ENCODE data around the gene CCNB2.
"Not testable (repeated sequence)": the region's sequence is repeated elsewhere in the genome, so short reads cannot be mapped to it uniquely, and the experiment has no call there.

Gene CCNB2

DNA sequence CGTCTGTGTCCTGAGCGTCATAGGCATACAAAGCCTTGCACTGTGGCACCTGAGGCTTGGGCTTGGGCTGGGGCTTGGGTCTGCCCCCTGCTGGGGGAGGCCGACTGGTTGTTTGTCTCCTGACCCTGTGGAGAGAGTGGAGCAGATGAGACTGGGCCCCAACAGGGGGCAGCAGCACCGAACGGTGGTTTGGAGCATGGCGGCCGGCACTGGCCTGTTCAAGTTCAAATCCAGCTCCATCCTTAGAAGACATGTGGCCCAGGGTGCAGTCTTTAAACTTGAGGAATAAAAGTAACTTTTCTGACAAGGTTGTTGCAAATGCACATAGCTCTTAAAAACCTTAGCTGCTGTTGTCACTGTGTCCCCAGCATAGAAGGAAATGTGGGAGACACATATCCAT is 33.3 kb downstream of the CCNB2 start:
- DNase-seq, result peak; percentile 42
- Mint-ChIP-seq H3K4me3 (no peak overlapping the region), H3K27ac (no peak overlapping the region), H3K9me3 (no peaks in the 10 kb centered on the region), H3K27me3 (ENCODE audit: low read depth, poor library complexity) (peaks cover 2% of the 10 kb centered on the region), H3K4me1 (peaks cover 6% of the 10 kb centered on the region), H3K36me3 (ENCODE audit: low read depth) (peaks cover 85% of the 10 kb centered on the region)
- TF ChIP-seq, protein P1, sequence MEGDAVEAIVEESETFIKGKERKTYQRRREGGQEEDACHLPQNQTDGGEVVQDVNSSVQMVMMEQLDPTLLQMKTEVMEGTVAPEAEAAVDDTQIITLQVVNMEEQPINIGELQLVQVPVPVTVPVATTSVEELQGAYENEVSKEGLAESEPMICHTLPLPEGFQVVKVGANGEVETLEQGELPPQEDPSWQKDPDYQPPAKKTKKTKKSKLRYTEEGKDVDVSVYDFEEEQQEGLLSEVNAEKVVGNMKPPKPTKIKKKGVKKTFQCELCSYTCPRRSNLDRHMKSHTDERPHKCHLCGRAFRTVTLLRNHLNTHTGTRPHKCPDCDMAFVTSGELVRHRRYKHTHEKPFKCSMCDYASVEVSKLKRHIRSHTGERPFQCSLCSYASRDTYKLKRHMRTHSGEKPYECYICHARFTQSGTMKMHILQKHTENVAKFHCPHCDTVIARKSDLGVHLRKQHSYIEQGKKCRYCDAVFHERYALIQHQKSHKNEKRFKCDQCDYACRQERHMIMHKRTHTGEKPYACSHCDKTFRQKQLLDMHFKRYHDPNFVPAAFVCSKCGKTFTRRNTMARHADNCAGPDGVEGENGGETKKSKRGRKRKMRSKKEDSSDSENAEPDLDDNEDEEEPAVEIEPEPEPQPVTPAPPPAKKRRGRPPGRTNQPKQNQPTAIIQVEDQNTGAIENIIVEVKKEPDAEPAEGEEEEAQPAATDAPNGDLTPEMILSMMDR (IDR thresholded peaks at IDR 0.05), result peak; percentile 45

DNA sequence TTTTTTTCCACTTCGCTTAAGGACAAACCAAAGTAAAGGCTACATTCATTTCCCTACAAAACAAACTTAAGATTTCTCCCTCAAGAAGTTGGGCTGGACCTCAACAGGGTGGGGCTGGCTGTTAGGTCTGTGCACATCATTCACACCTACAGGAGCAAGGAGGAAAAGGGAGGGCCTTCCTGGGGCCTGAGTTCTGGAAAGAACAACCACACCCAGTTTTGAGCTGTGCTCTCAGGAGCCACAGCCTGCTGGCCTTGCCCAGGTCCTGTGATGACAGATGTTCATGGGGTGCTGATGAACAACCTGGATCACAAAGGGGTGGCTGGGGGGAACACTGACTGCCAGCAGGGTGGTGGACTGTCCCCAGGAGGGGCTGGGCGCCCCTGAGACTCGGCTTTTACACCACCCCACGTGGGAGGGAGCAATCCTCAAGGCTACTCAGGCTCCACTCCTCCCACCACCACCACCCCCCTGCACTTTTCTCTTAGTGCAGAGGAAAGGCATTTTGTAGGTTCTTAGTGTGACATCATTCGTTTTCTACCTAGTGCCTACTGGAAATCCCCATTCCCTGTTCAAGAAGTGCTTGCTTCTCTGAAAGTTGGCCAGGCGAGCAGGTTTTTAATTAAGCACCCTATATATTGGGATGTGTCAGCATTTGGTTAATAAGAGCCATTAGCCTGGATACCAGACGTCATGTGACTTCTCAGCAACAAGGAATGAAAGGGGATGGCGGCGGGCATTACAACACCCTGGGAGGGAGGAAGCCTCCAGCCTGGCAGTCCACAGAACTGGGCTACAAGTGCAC is 35.7 kb downstream of the CCNB2 start:
- Mint-ChIP-seq H3K9me3 (no peaks in the 10 kb centered on the region), H3K4me1 (no peaks in the 10 kb centered on the region), H3K27ac (peak overlapping the region; percentile 51), H3K27me3 (ENCODE audit: low read depth, poor library complexity) (peaks cover 2% of the 10 kb centered on the region), H3K36me3 (ENCODE audit: low read depth) (peaks cover 69% of the 10 kb centered on the region), H3K4me3 (no peak overlapping the region)
- TF ChIP-seq, protein P1 (IDR thresholded peaks at IDR 0.05), result no peak
- DNase-seq, result no peak

- no peak for DNase-seq
Observed at GRCh38 chr15:59143281-59143680, 38.3 kb downstream of the CCNB2 start.

GRCh38 chr15:59144594-59144993 is 39.6 kb downstream of the CCNB2 start:
- not testable (repeated sequence) for H3K27ac Mint-ChIP-seq; H3K4me1 Mint-ChIP-seq; H3K4me3 Mint-ChIP-seq; DNase-seq; H3K27me3 Mint-ChIP-seq (ENCODE audit: low read depth, poor library complexity); H3K9me3 Mint-ChIP-seq
- peaks cover 60% of the 10 kb centered on the region for H3K36me3 Mint-ChIP-seq (ENCODE audit: low read depth)

More at GRCh38 chr15:59143281-59143680, 38.3 kb downstream of the CCNB2 start:
- Mint-ChIP-seq H3K36me3 (ENCODE audit: low read depth) (peaks cover 60% of the 10 kb centered on the region), H3K9me3 (no peaks in the 10 kb centered on the region), H3K4me3 (no peak overlapping the region), H3K27ac (peak overlapping the region; percentile 68), H3K27me3 (ENCODE audit: low read depth, poor library complexity) (peaks cover 2% of the 10 kb centered on the region), H3K4me1 (no peaks in the 10 kb centered on the region)
- TF ChIP-seq, protein P1 (IDR thresholded peaks at IDR 0.05), result no peak

- Mint-ChIP-seq H3K27me3 (ENCODE audit: low read depth, poor library complexity) (peaks cover 5% of the 10 kb centered on the region), H3K4me1 (no peaks in the 10 kb centered on the region), H3K27ac (no peak overlapping the region)
Observed at GRCh38 chr15:59147666-59148065, 42.7 kb downstream of the CCNB2 start.

DNA sequence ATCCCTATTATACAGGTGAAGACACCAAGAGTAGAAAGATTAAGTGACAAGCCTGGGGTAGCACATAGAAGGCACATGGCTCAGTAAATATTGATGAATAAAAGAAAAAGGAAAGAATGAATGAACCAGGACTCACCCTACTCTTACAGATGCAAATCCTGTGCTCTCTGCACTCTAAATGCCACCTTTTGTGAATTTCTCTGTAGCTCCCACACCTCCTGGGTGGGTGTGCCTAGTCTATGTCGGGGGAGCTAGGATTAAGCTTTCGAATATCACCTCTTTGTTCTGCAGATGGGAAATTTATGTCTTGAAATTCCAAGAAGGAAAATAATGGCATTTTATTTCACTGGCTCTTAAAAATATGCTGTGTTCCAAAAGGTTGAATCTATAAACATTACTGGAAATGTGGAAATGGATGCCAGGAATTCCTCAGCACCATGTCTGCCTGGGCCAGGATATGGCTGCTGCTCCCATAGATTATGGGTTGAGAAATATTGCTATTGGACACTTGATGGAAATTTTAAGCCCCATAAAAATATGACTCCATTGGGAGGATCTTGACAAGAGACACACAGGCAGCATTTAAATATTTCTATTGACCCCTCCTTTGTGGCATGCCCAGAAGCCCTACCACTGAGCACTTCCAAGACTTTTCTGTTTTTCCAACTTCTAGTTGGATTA is 43.3 kb downstream of the CCNB2 start:
- Mint-ChIP-seq H3K9me3 (no peaks in the 10 kb centered on the region), H3K27me3 (ENCODE audit: low read depth, poor library complexity) (peaks cover 3% of the 10 kb centered on the region), H3K36me3 (ENCODE audit: low read depth) (peaks cover 64% of the 10 kb centered on the region), H3K27ac (no peak overlapping the region), H3K4me1 (no peaks in the 10 kb centered on the region), H3K4me3 (no peak overlapping the region)
- DNase-seq, result no peak
- TF ChIP-seq, protein P1 (IDR thresholded peaks at IDR 0.05), result no peak

More at GRCh38 chr15:59147666-59148065, 42.7 kb downstream of the CCNB2 start:
- Mint-ChIP-seq H3K9me3 (no peaks in the 10 kb centered on the region), H3K4me3 (no peak overlapping the region), H3K36me3 (ENCODE audit: low read depth) (peaks cover 61% of the 10 kb centered on the region)
- no peak for DNase-seq
- TF ChIP-seq, protein P1 (IDR thresholded peaks at IDR 0.05), result no peak
